ENCODE results near the gene REP15. TPM values are rescaled to one million over a fixed set of nuclear protein-coding genes. Genes with fewer than 3 reads are reported as not detected.
"Not testable (repeated sequence)": the region's sequence is repeated elsewhere in the genome, so short reads cannot be mapped to it uniquely, and the experiment has no call there.

Gene REP15
- total RNA-seq, 1 experiment from 2014 or later, result 0.78 TPM

DNA sequence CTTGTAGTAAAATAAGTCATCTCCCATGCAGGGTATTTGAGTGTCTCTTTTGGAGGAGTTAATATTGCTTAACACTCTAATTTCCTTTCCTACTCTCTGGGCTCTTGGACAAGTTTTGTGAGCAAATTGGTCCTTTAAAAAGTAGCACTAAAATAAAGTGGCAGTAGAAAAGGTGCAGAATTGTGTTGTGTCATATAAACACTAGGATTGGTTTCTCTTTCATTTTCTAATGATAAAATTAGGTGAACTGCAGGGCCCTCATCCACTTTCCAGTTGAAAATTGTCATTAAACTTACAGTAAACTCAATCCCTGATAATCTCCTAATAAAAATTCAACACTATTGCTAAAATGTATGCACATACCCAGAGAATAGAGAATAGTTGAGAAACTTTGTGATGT is 42.6 kb upstream of the REP15 start:
- Mint-ChIP-seq H3K4me1 (ENCODE audit: low read depth, unreplicated experiment) (no peaks in the 10 kb centered on the region), H3K36me3 (ENCODE audit: insufficient read depth, unreplicated experiment) (peaks cover 4% of the 10 kb centered on the region), H3K9me3 (ENCODE audit: low read depth, unreplicated experiment) (no peaks in the 10 kb centered on the region), H3K4me3 (ENCODE audit: low read depth, unreplicated experiment) (no peak overlapping the region), H3K27me3 (ENCODE audit: unreplicated experiment) (no peaks in the 10 kb centered on the region), H3K27ac (ENCODE audit: unreplicated experiment) (no peak overlapping the region)
- intact Hi-C loops (cut with micrococcal nuclease; ENCODE audit: unreplicated experiment), result loop anchor here (2.0 to 5.0 kb wide), 2 partner anchors 216 to 229 kb away; no protein-coding TSS in a partner anchor
- no peak for DNase-seq
- no TSS peak for BruUV-seq (replicated peaks)
- TF ChIP-seq, protein P1, sequence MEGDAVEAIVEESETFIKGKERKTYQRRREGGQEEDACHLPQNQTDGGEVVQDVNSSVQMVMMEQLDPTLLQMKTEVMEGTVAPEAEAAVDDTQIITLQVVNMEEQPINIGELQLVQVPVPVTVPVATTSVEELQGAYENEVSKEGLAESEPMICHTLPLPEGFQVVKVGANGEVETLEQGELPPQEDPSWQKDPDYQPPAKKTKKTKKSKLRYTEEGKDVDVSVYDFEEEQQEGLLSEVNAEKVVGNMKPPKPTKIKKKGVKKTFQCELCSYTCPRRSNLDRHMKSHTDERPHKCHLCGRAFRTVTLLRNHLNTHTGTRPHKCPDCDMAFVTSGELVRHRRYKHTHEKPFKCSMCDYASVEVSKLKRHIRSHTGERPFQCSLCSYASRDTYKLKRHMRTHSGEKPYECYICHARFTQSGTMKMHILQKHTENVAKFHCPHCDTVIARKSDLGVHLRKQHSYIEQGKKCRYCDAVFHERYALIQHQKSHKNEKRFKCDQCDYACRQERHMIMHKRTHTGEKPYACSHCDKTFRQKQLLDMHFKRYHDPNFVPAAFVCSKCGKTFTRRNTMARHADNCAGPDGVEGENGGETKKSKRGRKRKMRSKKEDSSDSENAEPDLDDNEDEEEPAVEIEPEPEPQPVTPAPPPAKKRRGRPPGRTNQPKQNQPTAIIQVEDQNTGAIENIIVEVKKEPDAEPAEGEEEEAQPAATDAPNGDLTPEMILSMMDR (IDR thresholded peaks at IDR 0.05; ENCODE audit: unreplicated experiment), result no peak
- CTCF ChIA-PET, result interaction anchor here (1.5 kb wide), 1 partner anchor 219 kb away, joined by 3 read pairs; no protein-coding TSS in a partner anchor

DNA sequence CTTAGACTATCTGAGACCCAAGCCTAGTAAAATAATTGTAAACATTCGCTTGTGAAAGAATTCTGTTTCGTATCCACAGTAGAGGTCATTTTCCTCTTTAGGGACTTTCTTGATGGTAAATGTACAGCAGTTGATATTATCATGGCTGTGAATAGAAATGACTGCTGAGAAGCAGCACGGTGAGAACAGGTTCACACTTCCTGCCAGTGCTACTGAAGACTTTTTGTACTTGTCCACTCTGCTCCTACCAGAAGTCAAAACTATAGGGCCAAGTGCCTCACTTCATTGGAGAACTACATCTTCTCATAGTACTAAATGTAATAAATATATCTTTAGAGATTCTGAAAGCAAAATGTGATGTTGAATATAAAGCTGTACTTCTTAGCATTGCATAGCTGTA is 40.8 kb upstream of the REP15 start:
- intact Hi-C loops (cut with micrococcal nuclease; ENCODE audit: unreplicated experiment); H3K4me3 Mint-ChIP-seq (ENCODE audit: low read depth, unreplicated experiment); BruUV-seq (replicated peaks); DNase-seq; H3K27ac Mint-ChIP-seq (ENCODE audit: unreplicated experiment); CTCF ChIA-PET; H3K36me3 Mint-ChIP-seq (ENCODE audit: insufficient read depth, unreplicated experiment); H3K27me3 Mint-ChIP-seq (ENCODE audit: unreplicated experiment); H3K4me1 Mint-ChIP-seq (ENCODE audit: low read depth, unreplicated experiment); H3K9me3 Mint-ChIP-seq (ENCODE audit: low read depth, unreplicated experiment): not testable (repeated sequence)

DNA sequence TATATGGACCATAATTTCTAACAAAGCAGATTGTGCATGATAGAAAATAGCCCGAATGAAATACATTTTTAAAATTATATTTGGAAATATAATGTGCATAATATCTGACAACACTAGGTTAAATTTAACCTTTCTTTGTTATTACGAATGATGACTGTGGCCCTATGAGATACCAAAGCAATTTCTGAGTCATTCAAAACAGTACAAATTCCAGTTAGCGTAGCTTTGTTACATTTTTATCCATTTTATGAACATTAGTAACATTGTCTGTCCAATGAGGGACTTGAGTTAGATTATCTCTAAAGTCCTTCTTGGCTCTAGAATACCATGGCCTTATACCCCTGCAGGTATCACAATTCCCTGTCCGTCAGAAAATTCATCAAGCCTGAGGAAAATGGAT is 39.0 kb upstream of the REP15 start:
- Mint-ChIP-seq H3K27ac (ENCODE audit: unreplicated experiment) (no peak overlapping the region), H3K27me3 (ENCODE audit: unreplicated experiment) (no peaks in the 10 kb centered on the region), H3K4me1 (ENCODE audit: low read depth, unreplicated experiment) (no peaks in the 10 kb centered on the region), H3K4me3 (ENCODE audit: low read depth, unreplicated experiment) (no peak overlapping the region), H3K36me3 (ENCODE audit: insufficient read depth, unreplicated experiment) (peaks cover 2% of the 10 kb centered on the region), H3K9me3 (ENCODE audit: low read depth, unreplicated experiment) (no peaks in the 10 kb centered on the region)
- no TSS peak for BruUV-seq (replicated peaks)
- CTCF ChIA-PET, result no interaction called here
- no peak for DNase-seq
- intact Hi-C loops (cut with micrococcal nuclease; ENCODE audit: unreplicated experiment), result no loop called here
- TF ChIP-seq, protein P1 (IDR thresholded peaks at IDR 0.05; ENCODE audit: unreplicated experiment), result no peak

DNA sequence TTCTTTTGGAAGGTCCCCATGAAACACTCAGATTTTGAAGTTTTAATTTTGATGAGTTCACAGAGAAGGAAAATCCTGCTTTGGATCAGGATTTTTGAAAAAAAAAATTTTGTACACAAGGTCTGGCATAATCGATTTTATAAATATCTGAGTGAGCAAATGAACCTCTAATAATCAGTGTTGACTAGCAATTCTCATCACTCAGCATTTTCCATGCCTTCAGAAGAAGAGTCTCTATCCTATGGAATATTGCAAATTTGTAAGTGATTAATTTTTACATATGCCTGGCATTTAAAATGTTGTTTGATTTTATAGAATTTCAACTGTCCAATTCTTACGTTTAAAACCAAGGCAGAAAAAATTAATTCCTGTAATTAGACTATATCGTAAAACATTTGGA is 30.5 kb upstream of the REP15 start:
- Mint-ChIP-seq H3K9me3 (ENCODE audit: low read depth, unreplicated experiment) (no peaks in the 10 kb centered on the region), H3K27me3 (ENCODE audit: unreplicated experiment) (no peaks in the 10 kb centered on the region), H3K4me3 (ENCODE audit: low read depth, unreplicated experiment) (no peak overlapping the region), H3K27ac (ENCODE audit: unreplicated experiment) (no peak overlapping the region), H3K36me3 (ENCODE audit: insufficient read depth, unreplicated experiment) (no peaks in the 10 kb centered on the region), H3K4me1 (ENCODE audit: low read depth, unreplicated experiment) (no peaks in the 10 kb centered on the region)
- TF ChIP-seq, protein P1 (IDR thresholded peaks at IDR 0.05; ENCODE audit: unreplicated experiment), result no peak
- CTCF ChIA-PET, result no interaction called here
- BruUV-seq (replicated peaks), result no TSS peak
- intact Hi-C loops (cut with micrococcal nuclease; ENCODE audit: unreplicated experiment), result no loop called here
- DNase-seq, result no peak

DNA sequence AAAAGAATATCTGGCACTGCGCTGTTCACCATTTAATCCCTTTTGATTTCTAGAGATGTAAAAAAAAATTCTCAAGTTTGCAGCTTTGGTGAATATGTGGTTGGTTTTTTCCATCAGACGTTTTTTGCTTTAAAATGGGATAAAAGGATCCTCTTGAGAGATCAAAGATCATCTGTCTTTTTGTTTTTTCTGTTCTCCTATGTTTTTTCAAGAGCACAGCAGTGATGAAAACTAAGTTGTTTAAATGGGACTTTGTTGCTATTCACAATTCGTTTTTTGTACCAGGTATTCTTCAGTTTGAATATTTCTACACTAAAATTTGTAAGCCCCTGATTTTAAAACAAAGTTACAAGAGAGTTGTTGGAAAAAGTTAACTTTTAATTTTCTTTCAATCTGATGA is 29.7 kb upstream of the REP15 start:
- Mint-ChIP-seq H3K4me1 (ENCODE audit: low read depth, unreplicated experiment) (no peaks in the 10 kb centered on the region), H3K36me3 (ENCODE audit: insufficient read depth, unreplicated experiment) (no peaks in the 10 kb centered on the region), H3K4me3 (ENCODE audit: low read depth, unreplicated experiment) (no peak overlapping the region), H3K9me3 (ENCODE audit: low read depth, unreplicated experiment) (no peaks in the 10 kb centered on the region), H3K27ac (ENCODE audit: unreplicated experiment) (no peak overlapping the region), H3K27me3 (ENCODE audit: unreplicated experiment) (no peaks in the 10 kb centered on the region)
- intact Hi-C loops (cut with micrococcal nuclease; ENCODE audit: unreplicated experiment), result no loop called here
- no TSS peak for BruUV-seq (replicated peaks)
- TF ChIP-seq, protein P1 (IDR thresholded peaks at IDR 0.05; ENCODE audit: unreplicated experiment), result no peak
- no peak for DNase-seq
- CTCF ChIA-PET, result no interaction called here
